Endodermal cell (in vitro differentiated cells): ENCODE results near the gene AXIN1. TPM values are rescaled to one million over a fixed set of nuclear protein-coding genes. Genes with fewer than 3 reads are reported as not detected.
A peak's percentile ranks its signal among the peaks of the same experiment; 100 is the strongest.

Experiments
- DNase-seq: peaks from one replicate; pipeline ENCODE4 v3.0.0-alpha.2; 2017
- H3K27ac ChIP-seq: 2 replicates; pipeline ENCODE4 v1.5.1; 2013; ENCODE audit warnings: mild to moderate bottlenecking, low read depth, low read length, moderate library complexity
- H3K27me3 ChIP-seq: 2 replicates; pipeline ENCODE4 v1.6.1; 2013; ENCODE audit warnings: mild to moderate bottlenecking, low read length, moderate library complexity; ENCODE audit not compliant: insufficient read depth, control insufficient read depth, poor library complexity, severe bottlenecking
- H3K36me3 ChIP-seq: 2 replicates; pipeline ENCODE4 v1.7.0; 2013; ENCODE audit warnings: mild to moderate bottlenecking, low read length, moderate library complexity; ENCODE audit not compliant: control insufficient read depth, insufficient read depth
- H3K4me1 ChIP-seq: one replicate; pipeline ENCODE4 v1.7.0; 2013; ENCODE audit warnings: low read length; ENCODE audit not compliant: control insufficient read depth, insufficient read depth
- H3K4me3 ChIP-seq: 2 replicates; pipeline ENCODE4 v1.5.1; 2013; ENCODE audit warnings: mild to moderate bottlenecking, low read length, moderate library complexity
- H3K9ac ChIP-seq: 2 replicates; pipeline ENCODE4 v1.6.1; 2013; ENCODE audit warnings: mild to moderate bottlenecking, low read length, moderate library complexity; ENCODE audit not compliant: poor library complexity, severe bottlenecking; ENCODE audit errors: extremely low read depth
- H3K9me3 ChIP-seq: 2 replicates; pipeline ENCODE4 v1.6.1; 2013; ENCODE audit warnings: mild to moderate bottlenecking, low read length, moderate library complexity; ENCODE audit not compliant: control insufficient read depth
- H3K27ac Mint-ChIP-seq: 2 replicates; pipeline ENCODE4 v1.8.0; 2020; ENCODE audit warnings: mixed read lengths
- H3K27me3 Mint-ChIP-seq: 2 replicates; pipeline ENCODE4 v1.8.0; 2021; ENCODE audit warnings: mild to moderate bottlenecking, mixed read lengths; ENCODE audit not compliant: insufficient read depth
- H3K36me3 Mint-ChIP-seq: 2 replicates; pipeline ENCODE4 v1.8.0; 2020; ENCODE audit warnings: low read depth, mixed read lengths
- H3K4me1 Mint-ChIP-seq: 2 replicates; pipeline ENCODE4 v1.8.0; 2020; ENCODE audit warnings: mixed read lengths
- H3K4me3 Mint-ChIP-seq: 2 replicates; pipeline ENCODE4 v1.8.0; 2020; ENCODE audit warnings: mild to moderate bottlenecking, moderate library complexity, mixed read lengths
- H3K9me3 Mint-ChIP-seq: 2 replicates; pipeline ENCODE4 v1.8.0; 2020; ENCODE audit warnings: mild to moderate bottlenecking, mixed read lengths
- whole genome bisulfite sequencing, 2 experiments: methylation state at CpG; one replicate each; pipeline versions ENCODE4 v1.1.5 to v1.1.7; 2013; ENCODE audit warnings: missing lambda C conversion rate in 2 of 2, mixed read lengths in 1 of 2; ENCODE audit not compliant: insufficient coverage in 1 of 2, insufficient read length in 1 of 2; 5-methylcytosine and 5-hydroxymethylcytosine counted together
- total RNA-seq, 2 donors: library from RNA; stranded (reverse); fragmentation: NEBNext Ultra II Directional in 1 of 2; extraction: Animal tissue kit (Norgen Biotek cat#: 25700) in 1 of 2; gene quantifications; 2 replicates in 1 of 2; 3 replicates in 1 of 2; pipeline ENCODE4 v1.2.1, GENCODE V29; 2021
- TF ChIP-seq, protein P1 (sequence below): fragments of 200-600 bp; sonication (generic); conservative IDR thresholded peaks from 2 replicates; pipeline ENCODE4 v1.5.0; 2021; ENCODE audit warnings: antibody characterized with exemption, mild to moderate bottlenecking

Gene AXIN1
- total RNA-seq, 2 donors from 2014 or later = 36.5 to 37.3 TPM

DNA sequence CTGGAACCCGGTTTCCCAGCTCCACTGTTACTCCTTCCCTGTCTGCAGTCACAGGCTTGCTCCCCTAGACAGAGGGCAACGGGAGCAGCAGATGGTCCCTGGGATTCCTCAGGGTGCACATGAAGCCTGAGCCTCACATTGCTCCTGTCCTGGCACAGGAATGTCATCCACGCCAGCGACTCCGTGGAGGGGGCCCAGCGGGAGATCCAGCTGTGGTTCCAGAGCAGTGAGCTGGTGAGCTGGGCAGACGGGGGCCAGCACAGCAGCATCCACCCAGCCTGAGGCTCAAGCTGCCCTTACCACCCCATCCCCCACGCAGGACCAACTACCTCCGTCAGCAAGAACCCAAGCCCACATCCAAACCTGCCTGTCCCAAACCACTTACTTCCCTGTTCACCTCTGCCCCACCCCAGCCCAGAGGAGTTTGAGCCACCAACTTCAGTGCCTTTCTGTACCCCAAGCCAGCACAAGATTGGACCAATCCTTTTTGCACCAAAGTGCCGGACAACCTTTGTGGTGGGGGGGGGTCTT lies 47.6 kb upstream of the AXIN1 start:
- H3K27me3 ChIP-seq = no peaks in the 10 kb centered on the region
- TF ChIP-seq, protein P1, sequence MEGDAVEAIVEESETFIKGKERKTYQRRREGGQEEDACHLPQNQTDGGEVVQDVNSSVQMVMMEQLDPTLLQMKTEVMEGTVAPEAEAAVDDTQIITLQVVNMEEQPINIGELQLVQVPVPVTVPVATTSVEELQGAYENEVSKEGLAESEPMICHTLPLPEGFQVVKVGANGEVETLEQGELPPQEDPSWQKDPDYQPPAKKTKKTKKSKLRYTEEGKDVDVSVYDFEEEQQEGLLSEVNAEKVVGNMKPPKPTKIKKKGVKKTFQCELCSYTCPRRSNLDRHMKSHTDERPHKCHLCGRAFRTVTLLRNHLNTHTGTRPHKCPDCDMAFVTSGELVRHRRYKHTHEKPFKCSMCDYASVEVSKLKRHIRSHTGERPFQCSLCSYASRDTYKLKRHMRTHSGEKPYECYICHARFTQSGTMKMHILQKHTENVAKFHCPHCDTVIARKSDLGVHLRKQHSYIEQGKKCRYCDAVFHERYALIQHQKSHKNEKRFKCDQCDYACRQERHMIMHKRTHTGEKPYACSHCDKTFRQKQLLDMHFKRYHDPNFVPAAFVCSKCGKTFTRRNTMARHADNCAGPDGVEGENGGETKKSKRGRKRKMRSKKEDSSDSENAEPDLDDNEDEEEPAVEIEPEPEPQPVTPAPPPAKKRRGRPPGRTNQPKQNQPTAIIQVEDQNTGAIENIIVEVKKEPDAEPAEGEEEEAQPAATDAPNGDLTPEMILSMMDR = no peak
- peaks cover 3% of the 10 kb centered on the region for H3K4me1 ChIP-seq
- H3K4me3 Mint-ChIP-seq = peak overlapping the region; percentile 74
- no peak overlapping the region for H3K4me3 ChIP-seq
- H3K4me1 Mint-ChIP-seq = peaks cover 12% of the 10 kb centered on the region
- WGBS, 2 experiments = 82 to 92% methylated on average over 8 to 9 of the region's 10 CpGs
- H3K27me3 Mint-ChIP-seq = no peaks in the 10 kb centered on the region
- H3K9ac ChIP-seq = no peak overlapping the region
- no peak overlapping the region for H3K27ac ChIP-seq
- no peaks in the 10 kb centered on the region for H3K9me3 ChIP-seq
- DNase-seq = peak; percentile 56
- no peaks in the 10 kb centered on the region for H3K36me3 ChIP-seq
- H3K27ac Mint-ChIP-seq = no peak overlapping the region
- H3K36me3 Mint-ChIP-seq = peaks cover 3% of the 10 kb centered on the region
- no peaks in the 10 kb centered on the region for H3K9me3 Mint-ChIP-seq

DNA sequence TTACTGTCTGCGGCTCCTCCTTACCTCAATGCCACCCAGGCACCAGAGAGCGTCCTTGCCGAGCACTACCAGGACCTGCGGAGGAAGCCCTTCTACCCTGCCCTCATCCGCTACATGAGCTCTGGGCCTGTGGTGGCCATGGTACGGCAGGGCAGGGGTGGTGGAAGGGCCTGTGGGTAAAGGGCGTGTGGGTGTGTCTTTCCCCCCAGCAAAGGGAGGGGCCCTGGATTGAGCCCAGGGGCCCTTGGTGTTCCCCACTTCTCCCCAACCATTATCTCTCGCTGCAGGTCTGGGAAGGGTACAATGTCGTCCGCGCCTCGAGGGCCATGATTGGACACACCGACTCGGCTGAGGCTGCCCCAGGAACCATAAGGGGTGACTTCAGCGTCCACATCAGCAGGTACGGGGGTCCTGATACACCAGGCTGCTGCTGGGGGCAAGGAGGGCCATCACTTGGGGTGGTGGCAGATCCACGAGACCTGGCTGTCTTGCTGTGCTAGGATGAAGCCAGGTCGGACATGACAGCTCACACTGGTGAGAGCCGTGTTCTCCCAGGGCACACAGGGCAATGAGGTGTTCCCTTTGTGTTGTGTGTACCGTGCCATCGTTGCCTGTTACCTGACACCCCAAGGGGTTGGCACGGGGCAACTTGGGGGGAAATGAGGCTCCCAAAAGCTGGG lies 47.0 kb upstream of the AXIN1 start:
- peak; percentile 44 for DNase-seq
- Mint-ChIP-seq H3K4me1 (peaks cover 12% of the 10 kb centered on the region), H3K4me3 (no peak overlapping the region), H3K27ac (peak overlapping the region; percentile 26), H3K9me3 (no peaks in the 10 kb centered on the region), H3K36me3 (peaks cover 3% of the 10 kb centered on the region), H3K27me3 (no peaks in the 10 kb centered on the region)
- 90 to 91% methylated on average over 17 to 22 of the region's 22 CpGs for WGBS, 2 experiments
- Histone ChIP-seq H3K36me3 (no peaks in the 10 kb centered on the region), H3K27me3 (no peaks in the 10 kb centered on the region), H3K4me3 (no peak overlapping the region), H3K9me3 (no peaks in the 10 kb centered on the region), H3K4me1 (peaks cover 3% of the 10 kb centered on the region), H3K27ac (no peak overlapping the region), H3K9ac (no peak overlapping the region)
- TF ChIP-seq, protein P1 = no peak

GRCh38 chr16:398561-399339 lies 46.2 kb upstream of the AXIN1 start:
- Histone ChIP-seq H3K36me3 (no peaks in the 10 kb centered on the region), H3K27me3 (no peaks in the 10 kb centered on the region), H3K9ac (no peak overlapping the region), H3K4me3 (peak overlapping the region; percentile 58), H3K27ac (no peak overlapping the region), H3K4me1 (peaks cover 3% of the 10 kb centered on the region), H3K9me3 (no peaks in the 10 kb centered on the region)
- peak; percentile 86 for DNase-seq
- Mint-ChIP-seq H3K4me3 (peak overlapping the region; percentile 52), H3K4me1 (peaks cover 12% of the 10 kb centered on the region), H3K9me3 (no peaks in the 10 kb centered on the region), H3K27ac (peak overlapping the region; percentile 82), H3K27me3 (no peaks in the 10 kb centered on the region), H3K36me3 (peaks cover 3% of the 10 kb centered on the region)
- 89 to 93% methylated on average over 15 to 24 of the region's 24 CpGs for WGBS, 2 experiments
- TF ChIP-seq, protein P1 = peak; percentile 39
